ENCODE results near the gene KCNG4. TPM values are rescaled to one million over a fixed set of nuclear protein-coding genes. Genes with fewer than 3 reads are reported as not detected.

Gene KCNG4
- polyA plus RNA-seq, 1 experiment, result not detected

GRCh38 chr16:84278333-84278732 lies 38.5 kb upstream of the KCNG4 start:
- peaks cover 11% of the 10 kb centered on the region for H3K27me3 ChIP-seq (ENCODE audit: control insufficient read depth, insufficient read depth, low read length)
- ChIA-PET CTCF (interaction anchor here (0.6 to 4.1 kb wide), 10 partner anchors 9 to 206 kb away, joined by 3 to 86 read pairs (median 12); no protein-coding TSS in a partner anchor), POLR2A (no interaction called here)
- DNase-seq (ENCODE audit: low read depth, low spot score), result no peak
- H3K9me3 ChIP-seq (ENCODE audit: control insufficient read depth, insufficient read depth, low read length), result no peaks in the 10 kb centered on the region
- no peak overlapping the region for H3K4me3 ChIP-seq (ENCODE audit: low read depth, low read length)
- TF ChIP-seq, protein P1, sequence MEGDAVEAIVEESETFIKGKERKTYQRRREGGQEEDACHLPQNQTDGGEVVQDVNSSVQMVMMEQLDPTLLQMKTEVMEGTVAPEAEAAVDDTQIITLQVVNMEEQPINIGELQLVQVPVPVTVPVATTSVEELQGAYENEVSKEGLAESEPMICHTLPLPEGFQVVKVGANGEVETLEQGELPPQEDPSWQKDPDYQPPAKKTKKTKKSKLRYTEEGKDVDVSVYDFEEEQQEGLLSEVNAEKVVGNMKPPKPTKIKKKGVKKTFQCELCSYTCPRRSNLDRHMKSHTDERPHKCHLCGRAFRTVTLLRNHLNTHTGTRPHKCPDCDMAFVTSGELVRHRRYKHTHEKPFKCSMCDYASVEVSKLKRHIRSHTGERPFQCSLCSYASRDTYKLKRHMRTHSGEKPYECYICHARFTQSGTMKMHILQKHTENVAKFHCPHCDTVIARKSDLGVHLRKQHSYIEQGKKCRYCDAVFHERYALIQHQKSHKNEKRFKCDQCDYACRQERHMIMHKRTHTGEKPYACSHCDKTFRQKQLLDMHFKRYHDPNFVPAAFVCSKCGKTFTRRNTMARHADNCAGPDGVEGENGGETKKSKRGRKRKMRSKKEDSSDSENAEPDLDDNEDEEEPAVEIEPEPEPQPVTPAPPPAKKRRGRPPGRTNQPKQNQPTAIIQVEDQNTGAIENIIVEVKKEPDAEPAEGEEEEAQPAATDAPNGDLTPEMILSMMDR (IDR thresholded peaks at IDR 0.05; ENCODE audit: low read depth, low read length), result no peak
- no peak overlapping the region for H3K27ac ChIP-seq (ENCODE audit: low read depth, low read length)

DNA sequence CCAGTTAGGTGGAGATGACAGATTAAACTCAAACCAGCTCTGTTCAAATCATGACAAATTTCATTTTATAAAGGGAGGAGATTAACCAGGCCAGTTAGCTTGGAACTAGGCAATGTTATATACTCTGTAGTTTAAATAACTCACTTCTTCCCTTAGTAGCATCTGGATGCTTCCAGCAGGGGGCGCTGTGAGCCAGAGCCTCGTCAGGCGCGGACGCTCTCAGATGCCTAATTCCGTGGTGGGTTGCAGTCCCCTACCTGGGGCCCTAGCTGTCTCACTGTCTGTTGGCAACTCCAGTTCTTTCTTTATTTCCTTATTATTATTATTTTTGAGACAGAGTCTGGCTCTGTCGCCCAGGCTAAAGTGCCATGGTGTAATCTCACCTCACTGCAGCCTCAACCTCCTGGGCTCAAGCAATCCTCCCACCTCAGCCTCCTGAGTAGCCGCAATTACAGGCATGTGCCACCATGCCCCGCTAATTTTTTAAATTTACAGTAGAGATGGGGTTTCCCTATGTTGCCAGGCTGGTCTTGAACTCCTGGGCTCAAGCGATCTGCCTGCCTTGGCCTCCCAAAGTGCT lies 37.5 kb upstream of the KCNG4 start:
- Histone ChIP-seq H3K27ac (ENCODE audit: low read depth, low read length) (no peak overlapping the region), H3K4me3 (ENCODE audit: low read depth, low read length) (no peak overlapping the region), H3K9me3 (ENCODE audit: control insufficient read depth, insufficient read depth, low read length) (no peaks in the 10 kb centered on the region), H3K27me3 (ENCODE audit: control insufficient read depth, insufficient read depth, low read length) (peaks cover 12% of the 10 kb centered on the region)
- POLR2A ChIA-PET, result no interaction called here
- TF ChIP-seq, protein P1 (IDR thresholded peaks at IDR 0.05; ENCODE audit: low read depth, low read length), result peak; percentile 86
- CTCF ChIA-PET, result interaction anchor here (0.5 to 4.1 kb wide), 42 partner anchors 9 to 519 kb away, joined by 3 to 86 read pairs (median 4); partner anchors contain the start of gene TAF1C
- no peak for DNase-seq (ENCODE audit: low read depth, low spot score)

GRCh38 chr16:84275585-84276151 lies 35.9 kb upstream of the KCNG4 start:
- DNase-seq (ENCODE audit: low read depth, low spot score), result no peak
- Histone ChIP-seq H3K4me3 (ENCODE audit: low read depth, low read length) (no peak overlapping the region), H3K27ac (ENCODE audit: low read depth, low read length) (no peak overlapping the region), H3K27me3 (ENCODE audit: control insufficient read depth, insufficient read depth, low read length) (peaks cover 14% of the 10 kb centered on the region), H3K9me3 (ENCODE audit: control insufficient read depth, insufficient read depth, low read length) (no peaks in the 10 kb centered on the region)
- ChIA-PET CTCF (interaction anchor here (1.9 to 4.1 kb wide), 4 partner anchors 19 to 208 kb away, joined by 7 to 86 read pairs (median 33); no protein-coding TSS in a partner anchor), POLR2A (interaction anchor here (0.6 kb wide), 1 partner anchor 16 kb away, joined by 8 read pairs; no protein-coding TSS in a partner anchor)
- TF ChIP-seq, protein P1 (IDR thresholded peaks at IDR 0.05; ENCODE audit: low read depth, low read length), result no peak

DNA sequence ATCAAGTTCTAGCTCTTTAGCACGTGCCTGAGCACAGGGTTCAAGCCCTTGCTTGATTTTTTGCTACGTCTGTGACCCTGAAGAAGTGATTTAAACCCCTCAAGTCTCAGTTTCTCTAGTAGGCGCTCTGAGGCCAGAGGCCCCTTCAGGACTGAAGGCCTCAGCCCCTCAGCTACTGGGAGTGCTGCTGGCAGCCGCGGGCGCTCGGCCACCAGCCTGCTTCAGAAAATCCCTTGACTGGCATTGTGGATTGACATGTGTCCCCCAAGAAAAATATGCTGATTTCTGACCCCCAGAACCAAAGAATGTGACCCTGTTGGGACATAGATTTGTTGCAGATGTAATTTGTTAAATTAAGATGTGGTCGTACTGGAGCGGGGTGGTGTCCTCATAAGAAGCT lies 34.7 kb upstream of the KCNG4 start:
- DNase-seq (ENCODE audit: low read depth, low spot score), result no peak
- peaks cover 22% of the 10 kb centered on the region for H3K27me3 ChIP-seq (ENCODE audit: control insufficient read depth, insufficient read depth, low read length)
- no peak overlapping the region for H3K4me3 ChIP-seq (ENCODE audit: low read depth, low read length)
- no peak overlapping the region for H3K27ac ChIP-seq (ENCODE audit: low read depth, low read length)
- TF ChIP-seq, protein P1 (IDR thresholded peaks at IDR 0.05; ENCODE audit: low read depth, low read length), result no peak
- no peaks in the 10 kb centered on the region; the same call in 1 of the 2 replicates for H3K9me3 ChIP-seq (ENCODE audit: control insufficient read depth, insufficient read depth, low read length)
- ChIA-PET CTCF (interaction anchor here (1.5 kb wide), 1 partner anchor 34 kb away, joined by 8 read pairs; no protein-coding TSS in a partner anchor), POLR2A (no interaction called here)

DNA sequence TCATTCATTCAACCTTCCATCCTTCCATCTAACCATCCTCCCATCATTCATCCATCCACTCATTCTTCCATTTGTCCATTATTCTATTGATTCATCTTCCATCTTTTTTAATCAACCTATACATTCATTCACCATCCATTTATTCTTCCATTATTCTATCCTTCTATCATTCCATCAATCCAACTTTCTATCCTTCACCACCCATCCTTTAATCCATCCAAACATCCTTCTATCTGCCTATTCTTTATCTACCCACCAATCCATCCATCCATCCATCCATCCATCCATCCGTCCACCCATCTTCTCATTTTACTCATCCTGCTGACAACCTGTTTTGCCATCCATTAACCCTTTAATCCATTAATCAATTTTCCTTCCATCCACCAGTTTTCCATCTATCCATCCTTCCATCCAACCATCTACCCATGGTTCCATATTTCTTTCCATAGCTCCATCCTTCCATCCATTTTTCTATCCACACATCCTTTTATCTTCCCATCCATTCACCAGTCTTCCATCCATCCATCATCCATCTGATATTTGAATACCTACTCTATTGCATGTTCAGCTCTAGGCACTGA lies 33.0 kb upstream of the KCNG4 start:
- TF ChIP-seq, protein P1 (IDR thresholded peaks at IDR 0.05; ENCODE audit: low read depth, low read length), result no peak
- CTCF ChIA-PET, result no interaction called here
- H3K27ac ChIP-seq (ENCODE audit: low read depth, low read length), result no peak overlapping the region
- H3K4me3 ChIP-seq (ENCODE audit: low read depth, low read length), result no peak overlapping the region
- peaks cover 23% of the 10 kb centered on the region for H3K27me3 ChIP-seq (ENCODE audit: control insufficient read depth, insufficient read depth, low read length)
- no peaks in the 10 kb centered on the region; the same call in 1 of the 2 replicates for H3K9me3 ChIP-seq (ENCODE audit: control insufficient read depth, insufficient read depth, low read length)
- POLR2A ChIA-PET, result no interaction called here
- no peak for DNase-seq (ENCODE audit: low read depth, low spot score)
